ENCODE data around the gene DHRS12.

The DHRS12 gene

DNA sequence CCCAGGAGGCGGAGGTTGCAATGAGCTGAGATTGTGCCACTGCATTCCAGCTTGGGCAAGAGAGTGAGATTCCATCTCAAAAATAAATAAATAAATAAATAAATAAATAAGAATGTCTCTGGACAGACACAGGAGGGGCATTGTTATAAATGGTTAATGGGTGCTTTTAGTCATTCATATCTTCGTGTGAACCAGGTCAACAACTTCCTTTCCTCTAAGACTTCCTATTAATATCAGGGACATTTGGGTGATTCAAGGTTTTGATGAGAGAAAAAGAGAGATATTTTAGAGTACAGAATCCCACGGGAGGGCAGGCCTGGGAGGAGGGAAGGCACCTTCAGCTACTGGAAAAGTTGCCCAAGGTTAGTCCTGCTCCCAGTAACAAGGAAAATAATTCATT lies 23.9 kb downstream of the DHRS12 start:
- no peak for DNase-seq

DNA sequence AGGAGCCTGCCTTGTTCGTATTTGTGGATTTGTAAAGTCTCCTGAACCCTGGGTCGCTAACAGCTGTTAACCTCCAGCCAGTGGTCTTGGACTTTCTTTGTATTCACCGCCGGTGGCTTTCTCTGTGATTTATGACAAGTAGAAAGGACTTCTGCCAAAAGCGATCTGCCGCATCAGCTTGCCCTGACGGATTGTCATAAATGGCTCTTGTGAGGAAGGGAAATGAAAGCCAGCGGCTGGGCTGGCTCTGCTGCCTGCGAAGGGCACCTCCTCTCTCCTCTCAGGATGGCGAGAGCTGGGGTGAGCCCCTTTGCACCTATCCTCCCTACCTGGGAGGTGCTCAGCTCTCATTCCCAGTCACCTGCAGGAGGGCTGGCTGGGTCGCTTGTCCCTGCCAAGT lies 25.6 kb downstream of the DHRS12 start:
- DNase-seq, result no peak

DNA sequence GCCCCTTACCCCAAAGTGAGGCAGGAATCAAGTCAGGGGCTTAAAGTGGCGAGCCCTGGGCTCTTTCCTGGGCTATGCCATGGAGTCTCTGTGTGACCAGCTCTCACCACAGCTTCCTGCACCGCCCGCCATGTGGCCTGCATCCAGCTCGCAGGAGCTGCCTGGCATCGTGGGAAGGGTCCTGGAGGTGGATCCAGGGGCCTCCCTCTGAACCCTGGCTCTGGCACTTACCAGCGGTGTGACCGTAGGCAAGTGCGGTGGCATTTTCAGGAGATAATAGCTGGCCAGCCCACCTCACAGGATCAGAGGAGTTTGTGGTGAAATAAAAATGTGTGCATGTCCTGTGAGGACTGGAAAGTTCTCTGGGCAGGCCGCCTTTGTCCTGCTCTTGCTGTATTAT lies 26.0 kb downstream of the DHRS12 start:
- no peak for DNase-seq

DNA sequence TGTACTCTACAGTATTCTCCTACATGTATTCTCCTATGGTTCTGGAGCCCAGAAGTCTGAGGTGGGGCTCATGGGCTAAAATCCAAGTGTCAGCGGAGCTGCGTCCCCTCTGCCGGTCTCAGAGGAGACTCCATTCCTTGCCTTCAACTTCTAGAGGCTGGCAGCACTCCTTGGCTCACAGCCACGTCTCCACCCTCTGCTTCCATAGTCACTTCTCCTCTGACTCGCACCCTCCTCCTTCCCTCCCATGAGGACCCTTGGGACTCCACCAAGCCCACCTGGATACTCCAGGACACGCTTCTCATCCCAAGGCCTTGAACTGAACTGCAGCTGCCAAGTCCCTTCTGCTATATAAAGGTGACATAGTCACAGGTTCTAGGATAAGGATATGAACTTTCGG lies 27.8 kb downstream of the DHRS12 start:
- no peak for DNase-seq

DNA sequence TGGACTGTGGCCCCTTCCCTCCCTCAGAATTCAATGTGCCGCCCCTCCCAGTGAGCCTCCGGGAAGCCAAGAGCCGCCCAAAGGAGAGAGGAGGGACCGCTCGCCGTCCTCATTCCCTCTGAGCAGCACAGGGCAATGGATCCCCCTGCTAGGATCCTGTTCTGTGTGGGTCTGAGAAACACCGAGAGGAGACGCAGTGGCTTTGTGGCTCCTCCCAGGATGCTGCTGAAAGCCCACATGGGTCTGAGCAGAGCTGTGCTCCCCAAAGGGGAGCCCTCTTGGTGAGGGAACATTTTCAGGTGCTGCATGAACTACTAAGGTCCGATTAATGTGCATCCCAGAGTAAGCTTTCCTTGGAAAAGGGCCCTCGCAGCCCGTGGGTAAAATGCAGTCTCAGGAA lies 30.4 kb downstream of the DHRS12 start:
- no peak for DNase-seq

DNA sequence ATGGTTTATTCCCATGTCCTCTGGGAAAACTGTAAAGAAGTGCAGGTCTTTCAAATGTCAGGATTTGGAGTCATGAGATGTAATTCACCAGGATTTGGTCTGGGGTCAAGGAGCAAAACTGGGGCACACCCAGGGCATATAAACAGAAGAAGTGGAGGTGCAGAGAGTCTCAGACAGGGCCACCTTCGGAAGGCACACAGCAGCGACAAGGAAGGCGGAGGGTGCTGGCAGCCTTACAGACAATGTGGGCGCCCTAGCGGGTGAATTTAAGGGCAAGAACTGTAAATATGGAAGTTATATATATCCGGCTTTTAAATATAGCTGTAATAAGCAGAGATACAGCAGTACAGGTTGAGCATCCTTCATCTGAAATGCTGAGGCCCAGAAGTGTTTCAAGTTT lies 31.2 kb downstream of the DHRS12 start:
- no peak for DNase-seq

DNA sequence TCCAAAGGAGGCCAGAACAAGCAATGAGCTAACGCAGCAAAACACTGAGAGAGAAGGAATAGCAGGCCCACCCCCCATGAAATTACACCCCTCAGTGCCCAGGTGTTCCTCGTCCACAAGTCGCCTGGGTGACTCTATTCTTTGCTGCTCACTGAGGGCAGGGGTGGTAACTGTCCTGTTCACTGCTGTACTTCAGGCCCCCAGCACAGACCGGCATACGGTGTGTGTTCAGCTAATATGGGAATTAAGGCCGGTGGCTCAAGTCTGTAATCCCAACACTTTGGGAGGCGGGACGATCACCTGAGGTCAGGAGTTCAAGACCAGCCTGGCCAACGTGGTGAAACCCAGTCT lies 31.9 kb downstream of the DHRS12 start:
- no peak for DNase-seq

DNA sequence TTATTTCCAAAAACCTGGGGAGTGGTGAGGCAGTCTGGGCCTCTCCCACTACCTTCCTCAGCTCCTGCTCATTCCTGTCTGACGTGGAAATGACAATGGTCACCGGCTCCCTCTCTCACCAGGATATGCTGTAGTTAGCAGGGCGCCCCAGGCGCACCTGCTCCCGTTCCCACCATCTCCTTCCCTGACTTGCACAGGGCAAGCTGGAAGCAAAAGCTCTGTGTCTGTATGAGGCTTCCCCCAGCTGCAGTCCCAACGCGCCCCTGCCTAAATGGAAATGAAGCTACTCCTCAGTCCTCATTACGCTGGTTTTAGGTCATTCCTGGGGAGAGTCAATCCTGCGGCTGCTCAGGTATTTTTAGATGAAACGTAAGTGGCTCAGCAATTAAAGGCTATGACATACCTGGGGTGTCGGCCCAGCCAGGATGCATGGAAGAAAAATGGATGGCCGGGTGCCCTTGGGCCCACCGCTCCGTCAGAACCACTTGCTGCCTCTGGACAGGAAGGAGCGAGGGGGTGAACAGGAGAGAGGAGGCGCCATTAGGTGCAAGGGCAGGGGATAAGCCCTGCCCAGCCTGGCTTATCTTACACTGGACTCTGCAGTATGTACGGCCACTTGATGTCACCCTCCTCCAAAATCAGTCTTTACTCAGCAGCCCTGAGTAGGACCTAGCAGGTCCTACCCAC lies 32.4 kb downstream of the DHRS12 start:
- no peak for DNase-seq

DNA sequence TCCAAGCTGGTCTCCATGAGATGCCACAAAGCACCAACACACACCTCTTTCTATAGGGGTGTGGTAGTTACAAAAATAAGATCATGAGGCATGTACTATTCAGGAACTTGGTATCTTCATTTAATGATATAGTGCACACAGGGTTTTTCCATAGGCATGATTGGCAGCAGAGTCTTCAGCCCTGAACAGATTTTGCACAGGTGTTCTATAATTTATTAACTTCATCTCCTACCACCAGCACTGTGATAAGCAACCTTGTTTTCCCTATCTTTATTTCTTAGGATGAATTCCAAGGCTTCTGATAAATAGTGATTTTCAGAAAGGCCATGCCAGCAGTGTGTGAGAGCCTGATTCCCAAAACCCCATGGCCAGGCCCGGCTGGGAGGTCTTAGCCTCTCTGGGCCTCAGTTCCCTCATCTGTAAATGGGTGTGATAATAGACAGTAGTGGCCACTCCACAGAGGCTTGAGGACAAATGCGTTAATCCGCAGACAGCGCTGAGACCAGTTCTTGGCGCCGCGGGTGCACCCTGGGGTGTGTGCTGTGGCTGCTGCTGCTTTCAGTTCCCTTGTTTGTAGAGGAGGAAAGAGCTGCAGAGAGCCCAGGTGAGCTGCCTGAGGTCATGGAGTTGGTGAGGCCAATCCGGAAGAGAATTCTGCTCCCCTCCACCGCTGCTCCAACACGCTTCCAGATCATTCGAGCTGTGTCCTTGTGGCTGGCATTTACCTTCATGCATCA lies 33.1 kb downstream of the DHRS12 start:
- no peak for DNase-seq

DNA sequence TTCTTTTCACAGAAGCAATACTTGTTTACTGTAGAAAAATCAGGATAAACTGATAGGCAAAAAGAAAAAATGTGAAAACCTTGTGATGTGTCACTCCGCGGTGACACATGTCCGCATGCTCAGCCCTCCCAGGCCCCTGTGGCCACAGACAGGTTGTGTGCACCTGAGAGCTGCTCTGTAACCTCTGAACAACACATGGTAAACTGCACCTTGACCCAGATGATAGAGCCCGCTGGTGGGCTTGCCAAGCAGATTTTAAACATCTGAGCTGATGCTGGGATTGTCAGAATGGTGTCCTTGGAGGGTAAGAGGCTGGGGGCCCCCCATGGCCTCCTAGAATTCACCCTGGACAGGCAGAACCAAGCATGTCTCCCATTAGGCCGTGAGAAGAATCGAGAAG lies 33.8 kb downstream of the DHRS12 start:
- no peak for DNase-seq

DNA sequence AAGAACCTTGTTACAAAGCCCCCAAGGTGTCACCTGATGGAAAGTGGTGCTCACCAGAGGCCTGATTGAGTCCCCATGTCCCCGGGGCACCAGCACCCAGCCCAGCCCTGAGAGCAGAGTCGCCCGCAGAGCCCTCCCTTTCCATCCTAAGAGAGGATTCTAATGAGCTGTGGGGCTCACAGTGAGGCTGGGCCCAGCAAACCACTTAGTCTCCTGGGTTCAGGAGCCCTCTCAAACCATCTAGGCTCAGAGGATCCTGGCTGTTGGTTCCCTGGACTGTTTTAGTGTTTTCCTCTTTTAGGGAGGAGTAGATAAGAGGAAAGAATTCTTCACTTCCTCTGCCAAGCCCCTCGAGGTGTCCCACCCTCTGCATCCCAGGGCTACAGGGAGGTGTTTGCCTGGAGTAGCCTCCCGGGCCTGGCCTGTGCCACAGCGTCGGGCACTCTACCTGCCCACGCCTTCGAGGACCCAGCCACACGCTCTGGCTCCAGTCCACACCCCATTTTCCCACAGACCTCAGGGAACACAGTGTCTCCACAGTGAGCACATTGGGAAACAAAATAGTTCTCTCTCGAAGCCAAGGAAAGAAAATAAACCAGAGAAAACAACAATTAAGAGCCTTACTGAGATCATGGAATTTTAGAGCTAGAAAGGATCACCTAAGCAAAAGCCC lies 34.4 kb downstream of the DHRS12 start:
- DNase-seq, result no peak

DNA sequence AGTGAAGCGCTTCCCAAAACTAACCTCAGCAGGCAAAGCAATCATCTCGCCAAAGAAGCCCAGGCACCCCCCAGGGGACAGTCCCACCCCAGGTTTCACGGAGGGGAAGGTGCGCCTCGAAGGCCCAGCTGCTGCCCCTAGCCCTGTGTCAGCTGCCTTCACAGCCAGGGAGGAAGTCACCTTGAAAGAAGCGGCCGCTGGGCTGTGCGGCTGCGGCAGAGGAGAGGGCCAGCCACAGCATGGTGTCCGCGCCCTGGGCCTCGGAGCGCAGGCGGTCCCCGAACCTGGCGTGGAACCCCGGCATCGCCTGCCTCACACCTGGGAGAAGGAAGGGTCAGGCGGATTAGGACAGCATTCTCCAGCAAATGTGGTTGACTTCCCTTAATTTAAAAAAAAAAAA lies 35.0 kb downstream of the DHRS12 start:
- DNase-seq, result no peak

DNA sequence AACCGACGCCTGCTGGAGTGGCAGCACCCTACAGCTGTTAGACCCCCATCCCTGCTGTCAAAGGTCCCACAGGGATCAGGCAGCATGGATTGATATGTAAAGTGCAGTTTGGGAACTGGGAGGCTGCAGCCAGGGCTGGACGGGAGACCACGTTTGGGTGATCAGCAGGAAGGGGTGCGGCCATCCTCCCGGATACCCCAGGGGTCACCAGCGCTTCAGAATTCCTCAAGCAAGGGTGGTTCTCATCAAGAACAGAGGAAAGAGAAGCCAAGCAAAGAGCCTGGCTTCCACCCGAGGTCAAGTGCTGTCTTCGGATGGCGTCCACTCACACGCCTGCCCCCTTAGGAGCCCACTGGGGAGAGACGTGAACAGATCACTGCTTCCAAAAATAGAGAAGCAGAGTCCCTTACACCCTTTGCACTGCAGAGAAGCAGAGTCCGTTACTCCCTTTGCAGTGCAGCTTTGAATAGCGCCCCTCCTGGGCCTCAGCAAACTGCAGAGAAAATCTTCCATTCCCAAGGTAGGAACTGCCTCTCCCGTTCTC lies 35.5 kb downstream of the DHRS12 start:
- no peak for DNase-seq

DNA sequence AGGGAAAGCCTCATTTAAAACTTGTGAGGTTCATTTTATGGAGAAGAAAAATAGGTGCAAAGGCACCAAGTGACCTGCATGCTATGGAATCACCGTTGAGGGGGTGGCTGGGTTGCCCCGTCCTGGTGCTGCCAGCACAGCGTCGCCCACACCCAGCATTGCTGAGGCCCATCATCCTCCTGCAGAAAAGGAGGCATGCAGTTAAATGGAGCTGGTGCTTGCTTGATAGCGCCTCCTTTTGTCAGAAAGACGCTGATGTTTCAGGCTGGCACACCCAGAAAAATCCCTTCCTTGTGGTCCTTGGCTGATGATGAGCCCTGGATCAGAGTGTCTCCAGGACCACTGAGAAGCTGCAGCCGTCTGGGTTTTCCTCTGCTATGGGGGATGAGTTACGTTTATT lies 36.9 kb downstream of the DHRS12 start:
- DNase-seq, result no peak

DNA sequence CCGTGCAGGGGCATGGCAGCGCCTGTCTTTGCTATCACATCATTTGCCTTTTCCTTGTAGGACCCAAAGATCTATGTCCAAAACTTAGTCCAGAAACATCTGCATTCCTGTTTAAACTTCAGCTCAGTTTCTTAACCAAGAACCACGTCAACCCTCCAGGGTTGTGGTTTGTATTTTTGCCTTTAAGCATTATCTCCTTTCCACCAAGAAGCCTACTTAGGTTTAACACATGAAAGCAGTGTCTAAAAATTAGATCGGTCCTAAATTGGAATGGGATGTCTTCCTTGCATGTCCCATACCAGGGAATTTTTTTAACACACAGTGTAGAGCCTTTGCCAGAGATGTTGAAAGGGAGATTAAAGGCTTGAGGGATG lies 38.8 kb downstream of the DHRS12 start:
- no peak for DNase-seq

DNA sequence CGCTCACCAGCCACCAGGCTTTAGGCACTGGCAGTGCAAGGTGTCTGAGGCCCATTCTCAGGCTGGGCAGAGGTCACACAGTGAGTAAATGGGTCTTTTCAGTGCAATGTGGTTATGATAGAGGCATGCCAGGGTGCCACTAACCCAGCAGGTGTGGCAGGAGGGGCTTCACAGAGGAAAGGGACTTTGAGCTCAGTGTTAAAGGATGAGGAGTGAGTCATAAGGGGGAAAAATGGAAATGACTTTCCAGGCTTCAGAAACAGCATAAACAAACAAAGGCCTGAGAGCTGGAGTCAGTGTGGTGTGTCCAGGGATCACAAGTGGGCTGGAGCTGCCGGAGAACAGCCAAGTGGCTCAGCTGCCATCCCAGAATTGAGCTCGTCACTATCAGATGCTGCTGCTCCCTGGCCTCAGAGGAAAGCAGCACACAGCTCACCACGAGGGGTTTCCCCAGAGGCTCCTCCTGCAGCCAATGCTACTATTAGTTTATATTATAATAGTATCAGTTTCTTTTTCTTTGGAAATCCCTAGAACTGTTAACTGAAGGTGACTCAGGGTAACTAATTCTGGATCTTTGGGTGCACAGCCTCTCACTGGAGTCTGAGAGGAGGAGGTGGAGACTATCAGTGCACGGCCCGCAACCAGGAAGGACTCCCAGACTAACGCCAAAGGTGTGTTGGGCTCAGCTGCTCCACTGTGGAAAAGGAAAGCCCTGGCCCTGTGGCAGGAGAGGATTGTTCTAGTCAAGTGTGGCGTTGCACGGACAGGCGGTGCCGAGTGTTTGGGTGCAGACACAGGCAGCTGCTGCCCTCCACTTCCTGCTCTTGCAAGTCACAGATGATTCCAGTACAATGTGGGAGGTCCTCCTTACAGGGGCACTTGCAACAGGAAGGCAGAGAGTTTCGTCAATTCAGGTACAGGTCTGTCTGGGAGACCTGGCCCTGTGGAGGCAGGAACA lies 39.5 kb downstream of the DHRS12 start:
- no peak for DNase-seq

DNA sequence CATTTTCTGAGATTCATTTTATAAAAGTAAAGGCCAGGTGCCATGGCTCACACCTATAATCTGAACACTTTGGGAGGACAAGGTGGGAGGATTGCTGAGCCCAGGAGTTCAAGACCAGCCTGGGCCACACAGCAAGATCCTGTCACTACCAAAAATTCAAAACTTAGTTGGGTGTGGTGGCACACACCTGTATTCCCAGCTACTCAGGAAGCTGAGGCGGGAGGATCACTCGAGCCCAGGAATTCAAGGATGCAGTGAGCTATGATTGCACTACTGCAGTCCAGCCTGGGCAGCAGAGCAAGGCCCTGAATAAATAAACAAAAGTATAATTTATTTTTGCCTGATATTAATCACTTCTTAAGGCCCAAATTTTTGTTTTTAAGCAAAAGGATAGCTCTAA lies 40.5 kb downstream of the DHRS12 start:
- DNase-seq, result no peak

DNA sequence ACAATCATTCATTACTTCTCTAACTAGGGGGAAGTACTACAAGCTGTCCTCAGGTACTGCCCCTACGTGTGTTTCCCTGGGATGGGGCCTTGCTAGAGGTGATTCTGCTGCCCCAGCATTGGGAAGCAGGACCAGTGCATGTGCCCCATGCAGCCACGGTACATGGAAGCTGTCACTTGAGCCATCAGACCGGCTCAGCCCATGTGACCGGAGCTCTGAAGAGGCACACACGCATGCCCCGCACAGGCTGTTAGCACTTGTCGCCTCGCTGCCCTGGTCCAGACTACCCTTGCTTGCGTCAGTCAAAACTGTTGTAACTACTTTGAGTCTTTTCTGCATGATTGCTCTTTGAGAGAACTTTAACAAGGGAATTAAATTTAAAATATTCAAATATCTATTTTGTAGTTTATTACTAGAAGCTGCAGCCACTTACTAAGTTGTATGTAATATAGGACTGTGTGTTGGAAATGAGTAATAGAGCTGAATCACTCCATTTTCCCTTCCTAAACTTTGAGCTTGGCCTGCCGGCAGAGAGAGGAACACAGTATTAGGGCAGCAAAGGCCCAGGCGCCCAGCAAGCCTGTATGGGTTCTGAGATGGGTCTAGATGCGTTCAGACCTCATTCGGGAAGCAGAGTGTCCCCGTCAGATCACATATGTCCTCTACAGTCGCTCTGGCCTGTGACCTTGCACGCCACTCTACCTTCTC lies 42.2 kb downstream of the DHRS12 start:
- DNase-seq, result no peak

DNA sequence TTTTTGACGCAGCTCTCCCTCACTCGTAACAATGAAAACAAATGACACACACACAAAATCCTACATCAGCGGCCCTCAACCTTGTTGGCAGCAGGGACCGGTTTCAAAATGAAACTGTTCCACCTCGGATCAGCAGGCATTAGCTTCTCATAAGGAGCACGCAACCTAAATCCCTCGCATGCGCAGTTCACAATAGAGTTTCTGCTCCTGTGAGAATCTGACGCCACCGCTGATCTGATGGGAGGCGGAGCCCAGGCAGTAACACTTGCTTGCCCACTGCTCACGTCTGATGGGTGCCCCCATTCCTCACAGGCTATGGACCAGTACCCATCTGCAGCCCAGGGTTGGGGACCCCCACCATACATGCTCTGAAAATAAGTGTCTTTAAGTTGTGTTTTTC lies 43.4 kb downstream of the DHRS12 start:
- no peak for DNase-seq

DNA sequence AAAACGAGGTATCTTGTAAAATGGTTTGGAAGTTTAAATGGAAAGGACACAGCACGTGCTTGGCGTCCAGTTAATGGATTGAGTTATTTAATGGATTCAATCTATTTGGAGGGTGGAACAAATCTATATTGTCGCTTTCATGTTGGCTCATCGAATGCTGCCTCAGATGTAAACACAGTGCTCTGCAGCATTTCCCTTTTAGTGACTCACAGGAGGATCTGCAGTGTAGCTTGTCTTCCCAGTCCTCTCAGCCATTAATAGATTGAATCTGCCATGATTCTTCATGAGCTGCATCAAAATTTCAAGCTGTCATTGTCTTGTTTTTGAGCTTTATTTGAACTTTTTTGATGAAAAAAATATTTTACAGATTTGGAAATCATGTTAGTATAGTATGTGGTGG lies 44.7 kb downstream of the DHRS12 start:
- no peak for DNase-seq

DNA sequence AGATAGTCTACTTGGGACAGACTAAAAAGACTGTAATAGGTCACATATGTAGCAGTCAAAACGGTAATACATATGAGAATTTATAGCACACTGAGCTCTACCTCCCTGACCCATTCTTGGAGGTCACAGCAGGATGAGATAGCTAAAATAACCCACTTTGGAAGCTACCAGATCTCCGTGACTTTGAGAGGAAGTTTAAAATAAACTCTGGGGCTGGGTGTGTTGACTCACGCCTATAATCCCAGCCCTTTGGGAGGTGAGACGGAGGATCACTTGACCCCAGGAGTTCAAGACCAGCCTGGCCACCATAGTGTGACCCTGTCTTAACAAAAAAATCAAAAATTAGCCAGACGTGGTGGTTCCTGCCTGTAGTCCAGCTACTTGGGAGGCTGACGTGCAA lies 45.3 kb downstream of the DHRS12 start:
- DNase-seq, result no peak

DNA sequence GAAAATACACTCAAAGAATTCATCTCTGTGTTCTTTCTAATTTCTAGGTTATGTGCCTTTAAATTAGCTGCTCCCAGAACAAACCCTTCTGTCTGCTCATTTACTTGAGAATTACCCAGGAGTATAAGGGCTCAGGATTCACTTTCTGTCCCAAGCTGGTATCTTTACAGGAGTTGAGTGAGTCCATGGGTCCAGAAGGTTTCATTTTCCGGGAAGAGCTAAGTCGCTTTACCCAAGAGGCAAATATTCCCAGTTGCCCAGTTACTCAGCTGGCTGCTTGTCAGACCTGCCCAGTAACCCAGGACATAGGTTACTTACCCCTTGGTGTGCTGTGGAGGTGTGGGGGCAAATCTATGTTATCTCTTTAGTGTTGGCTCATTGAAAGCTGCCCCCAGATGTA lies 47.3 kb downstream of the DHRS12 start:
- DNase-seq, result no peak

Measured in NCI-H524 treated with DMSO at 0.1 percent for 48 hours (cell line).